Brain microvascular endothelial cell (primary cell): ENCODE measurements around the gene SNX8.

ENCODE experiments used
- DNase-seq: peaks from one replicate; pipeline ENCODE4 v3.0.0-alpha.2; 2020
- H3K27ac ChIP-seq: fragments of 250-450 bp; sonication (Bioruptor Pico); 2 replicates; pipeline ENCODE4 v1.5.1; 2020; ENCODE audit warnings: mild to moderate bottlenecking, moderate library complexity
- H3K27me3 ChIP-seq: fragments of 250-450 bp; sonication (Bioruptor Pico); replicated peaks from 2 replicates; pipeline ENCODE4 v1.5.1; 2020; ENCODE audit warnings: mild to moderate bottlenecking
- H3K36me3 ChIP-seq: fragments of 250-450 bp; sonication (Bioruptor Pico); replicated peaks from 2 replicates; pipeline ENCODE4 v1.5.1; 2020; ENCODE audit warnings: mild to moderate bottlenecking
- H3K4me3 ChIP-seq: 2 replicates; pipeline ENCODE4 v1.5.1; 2011; ENCODE audit warnings: low read depth, mild to moderate bottlenecking, control low read depth, low read length, moderate library complexity
- CTCF ChIP-seq: IDR thresholded peaks from 2 replicates; pipeline ENCODE4 v1.5.1; 2011; ENCODE audit warnings: low read depth, mild to moderate bottlenecking, moderate library complexity, low read length, control low read depth, inconsistent platforms; ENCODE audit errors: missing control alignments
- in situ Hi-C: cut with HindIII; loops from 2 replicates; pipeline ENCODE4 v1.10.0; 2017; ENCODE audit warnings: low sequenced_read_pairs, low pct_ligation_motif_present

The SNX8 gene

GRCh38 chr7:2219606-2220005 is 94.6 kb downstream of the SNX8 start:
- peaks cover 34% of the 10 kb centered on the region for H3K36me3 ChIP-seq
- TF ChIP-seq CTCF: no peak

GRCh38 chr7:2219136-2219535 is 95.1 kb downstream of the SNX8 start:
- Histone ChIP-seq H3K27ac (no peak overlapping the region), H3K36me3 (peaks cover 39% of the 10 kb centered on the region), H3K4me3 (no peak overlapping the region), H3K27me3 (no peaks in the 10 kb centered on the region)
- no peak for TF ChIP-seq CTCF
- in situ Hi-C loops: no loop called here
- DNase-seq: no peak

More at GRCh38 chr7:2219606-2220005, 94.6 kb downstream of the SNX8 start:
- Histone ChIP-seq H3K27ac (no peak overlapping the region), H3K4me3 (no peak overlapping the region), H3K27me3 (no peaks in the 10 kb centered on the region)
- DNase-seq: no peak
- in situ Hi-C loops: no loop called here

GRCh38 chr7:2218444-2218785 is 95.8 kb downstream of the SNX8 start:
- no peak for TF ChIP-seq CTCF
- H3K4me3 ChIP-seq: no peak overlapping the region
- in situ Hi-C loops: no loop called here
- no peak overlapping the region for H3K27ac ChIP-seq
- no peak for DNase-seq
- H3K36me3 ChIP-seq: peaks cover 40% of the 10 kb centered on the region
- H3K27me3 ChIP-seq: no peaks in the 10 kb centered on the region

- no peak for DNase-seq
Observed at GRCh38 chr7:2217716-2218443, 96.4 kb downstream of the SNX8 start.

GRCh38 chr7:2217206-2217605 is 97.0 kb downstream of the SNX8 start:
- DNase-seq: no peak
- no peak overlapping the region for H3K27ac ChIP-seq
- peaks cover 51% of the 10 kb centered on the region for H3K36me3 ChIP-seq
- H3K27me3 ChIP-seq: no peaks in the 10 kb centered on the region
- TF ChIP-seq CTCF: no peak
- H3K4me3 ChIP-seq: no peak overlapping the region
- in situ Hi-C loops: no loop called here

More at GRCh38 chr7:2217716-2218443, 96.4 kb downstream of the SNX8 start:
- H3K27ac ChIP-seq: no peak overlapping the region
- no peaks in the 10 kb centered on the region for H3K27me3 ChIP-seq
- H3K4me3 ChIP-seq: no peak overlapping the region
- peaks cover 44% of the 10 kb centered on the region for H3K36me3 ChIP-seq
- TF ChIP-seq CTCF: no peak
- in situ Hi-C loops: no loop called here

GRCh38 chr7:2215851-2216250 is 98.4 kb downstream of the SNX8 start:
- peaks cover 63% of the 10 kb centered on the region for H3K36me3 ChIP-seq
- in situ Hi-C loops: no loop called here

More at GRCh38 chr7:2215851-2216250, 98.4 kb downstream of the SNX8 start:
- DNase-seq: no peak
- Histone ChIP-seq H3K27ac (no peak overlapping the region), H3K27me3 (no peaks in the 10 kb centered on the region), H3K4me3 (no peak overlapping the region)
- no peak for TF ChIP-seq CTCF
